GM12878 (cell line): ENCODE results near the gene NUB1. TPM values are rescaled to one million over a fixed set of nuclear protein-coding genes. Genes with fewer than 3 reads are reported as not detected.

ENCODE experiments used
- ATAC-seq: fragments of 200-7000 bp; cut with Tn5 transposase; 3 replicates; pipeline ENCODE4 v1.9.1; 2020; ENCODE audit warnings: mild to moderate bottlenecking, moderate library complexity
- BruUV-seq: library from RNA; stranded (reverse); fragments of 400-500 nt; replicated peaks from 2 replicates; lab custom pipeline; 2021; lab: Mats Ljungman, UMichigan
- CTCF ChIA-PET: fragments of 300-600 bp; sonication (Branson Sonifier 250); formaldehyde crosslinking; extraction: SDS; loops from one replicate; lab custom pipeline; 2021; ENCODE audit warnings: inconsistent platforms; lab: Yijun Ruan, JAX
- POLR2A ChIA-PET: fragments of 350-600 bp; formaldehyde crosslinking; extraction: SDS; loops from one replicate; lab custom pipeline; 2021; ENCODE audit warnings: inconsistent platforms; lab: Charles Lee
- RAD21 ChIA-PET: fragments of 300-600 bp; sonication (Branson Sonifier 250); formaldehyde crosslinking; loops from one replicate; lab custom pipeline; 2023; ENCODE audit warnings: antibody characterized with exemption; ENCODE audit not compliant: unreplicated experiment; lab: Charles Lee
- SMC1A ChIA-PET: fragments of 300-600 bp; sonication (Branson Sonifier 250); formaldehyde crosslinking; loops from one replicate; lab custom pipeline; 2023; ENCODE audit not compliant: unreplicated experiment, uncharacterized antibody; lab: Charles Lee
- DNase-seq: peaks from one replicate; pipeline ENCODE4 v3.0.0-alpha.2; 2011; ENCODE audit warnings: low read depth, low spot score
- FAIRE-seq: peaks from 3 replicates; lab custom pipeline; 2011; peaks lifted over from hg19 to GRCh38; lab: Jason Lieb, UNC
- H2AFZ ChIP-seq: 2 replicates; pipeline ENCODE4 v1.6.0; 2011; ENCODE audit warnings: low read depth, low read length, control low read depth; ENCODE audit not compliant: control insufficient read depth
- H3K27ac ChIP-seq: 2 replicates; pipeline ENCODE4 v1.5.1; 2011; ENCODE audit warnings: control low read depth; ENCODE audit not compliant: control insufficient read depth, insufficient read depth
- H3K27me3 ChIP-seq, 2 experiments: replicated peaks in 1 of 2; 2 replicates each; pipeline versions ENCODE4 v1.6.0 to v1.6.1; 2011; ENCODE audit warnings: low read length in 1 of 2; ENCODE audit not compliant: control insufficient read depth in 2 of 2, insufficient read depth in 2 of 2
- H3K36me3 ChIP-seq, 2 experiments: 2 replicates each; pipeline ENCODE4 v1.5.1; 2011; ENCODE audit warnings: low read length in 1 of 2; ENCODE audit not compliant: control insufficient read depth in 2 of 2, insufficient read depth in 2 of 2
- H3K4me1 ChIP-seq: 2 replicates; pipeline ENCODE4 v1.6.1; 2011; ENCODE audit warnings: mild to moderate bottlenecking, low read length, moderate library complexity, mixed read lengths; ENCODE audit not compliant: control insufficient read depth, insufficient read depth
- H3K4me2 ChIP-seq: 2 replicates; pipeline ENCODE4 v1.6.0; 2011; ENCODE audit warnings: control low read depth; ENCODE audit not compliant: control insufficient read depth, insufficient read depth
- H3K4me3 ChIP-seq: fragments of 200-600 bp; sonication (generic); 2 replicates; pipeline ENCODE4 v1.5.1; 2016
- H3K79me2 ChIP-seq: 2 replicates; pipeline ENCODE4 v1.6.0; 2011; ENCODE audit warnings: low read length; ENCODE audit not compliant: control insufficient read depth, insufficient read depth
- H3K9ac ChIP-seq: 2 replicates; pipeline ENCODE4 v1.8.0; 2011; ENCODE audit warnings: low read length, control low read depth, mixed read lengths; ENCODE audit not compliant: control insufficient read depth, insufficient read depth
- H3K9me3 ChIP-seq: replicated peaks from 3 replicates; pipeline ENCODE4 v1.5.1; 2011; ENCODE audit warnings: mild to moderate bottlenecking, low read length; ENCODE audit not compliant: control insufficient read depth, insufficient read depth
- H4K20me1 ChIP-seq: 2 replicates; pipeline ENCODE4 v1.6.0; 2011; ENCODE audit not compliant: control insufficient read depth, insufficient read depth
- KAT2A ChIP-seq: conservative IDR thresholded peaks from 2 replicates; pipeline ENCODE4 v1.6.1; 2011; ENCODE audit warnings: low read depth, low read length; ENCODE audit not compliant: control insufficient read depth
- MLLT1 ChIP-seq: fragments of 450-650 bp; IDR thresholded peaks from 2 replicates; pipeline ENCODE4 v1.6.1; 2016; ENCODE audit warnings: mild to moderate bottlenecking
- SMAD5 ChIP-seq: IDR thresholded peaks from 2 replicates; pipeline ENCODE4 v1.6.1; 2016; ENCODE audit warnings: antibody characterized with exemption, low read depth
- TCF3 ChIP-seq: IDR thresholded peaks from 2 replicates; pipeline ENCODE4 v1.6.1; 2012; ENCODE audit warnings: low read depth, mild to moderate bottlenecking, low read length, borderline replicate concordance; ENCODE audit not compliant: insufficient read depth
- WGBS: methylation state at CpG from one replicate; pipeline ENCODE4 v1.1.6; 2016; ENCODE audit warnings: low lambda C conversion rate; ENCODE audit not compliant: insufficient replicate concordance, insufficient coverage; ENCODE audit errors: missing lambda C conversion rate; 5-methylcytosine and 5-hydroxymethylcytosine counted together
- in situ Hi-C: fragments of 300-500 bp; cut with MboI; formaldehyde crosslinking; loops from 9 replicates; pipeline ENCODE4 v1.14.3; 2018; ENCODE audit warnings: mixed read lengths
- intact Hi-C: fragments of 100-400 bp; cut with micrococcal nuclease; formaldehyde crosslinking; loops from one replicate; pipeline ENCODE4 v1.14.2; 2022; ENCODE audit not compliant: unreplicated experiment
- polyA plus RNA-seq, 11 experiments: library from polyadenylated mRNA; depleted of rRNA in 4 of 11; unstranded in 6 of 11; stranded (reverse) in 5 of 11; fragments of >200 nt; fragmentation: Nextera tagmentation in 4 of 11; fragmentation: Illumina TruSeq in 1 of 11; extraction: Ambion mirVana in 4 of 11; extraction: Trizol in 1 of 11; gene quantifications; 1 replicate in 1 of 11; 2 replicates in 10 of 11; pipeline versions ENCODE4 v1.2.1 to v1.2.3, GENCODE V29; 2011 to 2016; ENCODE audit warnings: inconsistent platforms in 2 of 11, missing spikeins in 2 of 11, low read depth in 1 of 11
- total RNA-seq, 4 experiments: library from RNA; depleted of rRNA in 3 of 4; stranded (reverse); fragments of >200 nt in 3 of 4; fragmentation: Illumina TruSeq in 1 of 4; extraction: Trizol in 1 of 4; gene quantifications; 2 replicates each; pipeline versions ENCODE4 v1.2.1 to v1.2.3, GENCODE V29; 2013 to 2021

The NUB1 gene
- total and polyA plus RNA-seq, 10 of the 15 experiments (the other 5 are each of a cell fraction or from before 2014, with no cell fraction given): 24.1 to 102 (median 49.0) TPM

GRCh38 chr7:151343516-151343915 is 1.9 kb downstream of the NUB1 start:
- intact Hi-C loops (loop anchor here (5.0 kb wide), 2 partner anchors 116 to 174 kb away; partner anchors contain the start of genes ABCF2 and RHEB), in situ Hi-C loops (no loop called here)
- 97% methylated on average over 9 of the region's 9 CpGs for WGBS
- H3K27ac ChIP-seq: peak overlapping the region; percentile 77; the same call in 1 of the 2 replicates
- ChIA-PET SMC1A (interaction anchor here (1.7 to 6.3 kb wide), 2 partner anchors 8 to 28 kb away, joined by 10 to 58 read pairs; no protein-coding TSS in a partner anchor), RAD21 (interaction anchor here (0.8 to 3.3 kb wide), 3 partner anchors 8 to 290 kb away, joined by 4 to 23 read pairs (median 6); no protein-coding TSS in a partner anchor), CTCF (interaction anchor here (1.8 to 7.5 kb wide), 3 partner anchors 8 to 289 kb away, joined by 6 to 73 read pairs (median 69); no protein-coding TSS in a partner anchor), POLR2A (interaction anchor here (0.6 to 3.2 kb wide), 2 partner anchors 8 to 182 kb away, joined by 3 to 18 read pairs; no protein-coding TSS in a partner anchor)
- H4K20me1 ChIP-seq: no peaks in the 10 kb centered on the region
- H3K9ac ChIP-seq: no peak overlapping the region
- H3K36me3 ChIP-seq: peaks cover 0 to 14% of the 10 kb centered on the region in 2 experiments; a peak in 2 of 4 replicates
- no peak for ATAC-seq
- peak overlapping the region; percentile 52 for H3K4me2 ChIP-seq
- TF ChIP-seq MLLT1 (peak; percentile 68), TCF3 (no peak), SMAD5 (no peak), KAT2A (no peak)
- no TSS peak for BruUV-seq
- no peaks in the 10 kb centered on the region for H3K27me3 ChIP-seq
- H3K4me3 ChIP-seq: peak overlapping the region; percentile 65
- peaks cover 2% of the 10 kb centered on the region; the same call in 2 of the 3 replicates for H3K9me3 ChIP-seq
- no peak overlapping the region for H2AFZ ChIP-seq
- peaks cover 27% of the 10 kb centered on the region for H3K4me1 ChIP-seq
- no peak for FAIRE-seq
- no peak for DNase-seq
- H3K79me2 ChIP-seq: peaks cover 32% of the 10 kb centered on the region
